A673 (cell line): ENCODE results near the gene ADRB2. TPM values are rescaled to one million over a fixed set of nuclear protein-coding genes. Genes with fewer than 3 reads are reported as not detected.

Experiments used
- BruUV-seq: library from RNA; stranded (reverse); fragments of 400-500 nt; replicated peaks from 2 replicates; lab custom pipeline; 2021; lab: Mats Ljungman, UMichigan
- CTCF ChIA-PET: fragments of 300-600 bp; sonication (Branson Sonifier 250); formaldehyde crosslinking; loops from one replicate; lab custom pipeline; 2022; ENCODE audit warnings: antibody characterized with exemption; lab: Charles Lee
- POLR2A ChIA-PET: fragments of 300-600 bp; sonication (Branson Sonifier 250); formaldehyde crosslinking; loops from one replicate; lab custom pipeline; 2022; ENCODE audit warnings: antibody characterized with exemption; ENCODE audit not compliant: low non-redundant PET; lab: Charles Lee
- DNase-seq: peaks from one replicate; pipeline ENCODE4 v3.0.0-alpha.2; 2015; ENCODE audit warnings: low spot score
- H3K27ac ChIP-seq: fragments of 200-600 bp; sonication (generic); 2 replicates; pipeline ENCODE4 v1.5.1; 2016; ENCODE audit warnings: mixed run types, low read depth, mild to moderate bottlenecking, mixed read lengths, antibody characterized with exemption, low read length; ENCODE audit not compliant: poor library complexity, severe bottlenecking
- H3K27me3 ChIP-seq: fragments of 200-600 bp; sonication (generic); replicated peaks from 2 replicates; pipeline ENCODE4 v1.6.1; 2017; ENCODE audit warnings: mixed run types, low read depth, mild to moderate bottlenecking, mixed read lengths, antibody characterized with exemption, low read length; ENCODE audit not compliant: insufficient read depth, poor library complexity
- H3K36me3 ChIP-seq: fragments of 200-600 bp; sonication (generic); 2 replicates; pipeline ENCODE4 v1.6.1; 2016; ENCODE audit warnings: mixed run types, mild to moderate bottlenecking, mixed read lengths, antibody characterized with exemption, low read length; ENCODE audit not compliant: insufficient read depth, poor library complexity, severe bottlenecking
- H3K4me1 ChIP-seq: fragments of 200-600 bp; sonication (generic); 2 replicates; pipeline ENCODE4 v1.6.1; 2017; ENCODE audit warnings: mixed run types, mild to moderate bottlenecking, mixed read lengths, antibody characterized with exemption, low read length; ENCODE audit not compliant: insufficient read depth, poor library complexity, severe bottlenecking
- H3K4me3 ChIP-seq: fragments of 200-600 bp; sonication (generic); 2 replicates; pipeline ENCODE4 v1.5.1; 2016; ENCODE audit warnings: low read depth, mixed run types, mild to moderate bottlenecking, mixed read lengths, low read length; ENCODE audit not compliant: poor library complexity, severe bottlenecking
- H3K9me3 ChIP-seq: fragments of 200-600 bp; sonication (generic); 2 replicates; pipeline ENCODE4 v1.6.1; 2016; ENCODE audit warnings: mixed run types, low read depth, mild to moderate bottlenecking, mixed read lengths, antibody characterized with exemption, low read length; ENCODE audit not compliant: poor library complexity, severe bottlenecking
- EZH2 ChIP-seq: fragments of 200-600 bp; sonication (generic); IDR thresholded peaks from 2 replicates; pipeline ENCODE4 v1.6.1; 2017; ENCODE audit warnings: borderline replicate concordance, low read depth, mild to moderate bottlenecking, mixed read lengths, antibody characterized with exemption, low read length; ENCODE audit not compliant: poor library complexity, severe bottlenecking
- intact Hi-C: fragments of 100-400 bp; cut with micrococcal nuclease; formaldehyde crosslinking; loops from one replicate; pipeline ENCODE4 v1.10.0; 2022; ENCODE audit not compliant: unreplicated experiment
- total RNA-seq: library from RNA; stranded (reverse); gene quantifications from 2 replicates; pipeline ENCODE4 v1.2.3, GENCODE V29; 2021
- TF ChIP-seq, protein P1 (sequence below): fragments of 300-800, 200-600 bp; sonication (generic); conservative IDR thresholded peaks from 2 replicates; pipeline ENCODE4 v1.5.1; 2017; ENCODE audit warnings: low read depth, mild to moderate bottlenecking, antibody characterized with exemption, low read length, moderate library complexity, mixed read lengths

The ADRB2 gene
- total RNA-seq, 1 experiment from 2014 or later = not detected

DNA sequence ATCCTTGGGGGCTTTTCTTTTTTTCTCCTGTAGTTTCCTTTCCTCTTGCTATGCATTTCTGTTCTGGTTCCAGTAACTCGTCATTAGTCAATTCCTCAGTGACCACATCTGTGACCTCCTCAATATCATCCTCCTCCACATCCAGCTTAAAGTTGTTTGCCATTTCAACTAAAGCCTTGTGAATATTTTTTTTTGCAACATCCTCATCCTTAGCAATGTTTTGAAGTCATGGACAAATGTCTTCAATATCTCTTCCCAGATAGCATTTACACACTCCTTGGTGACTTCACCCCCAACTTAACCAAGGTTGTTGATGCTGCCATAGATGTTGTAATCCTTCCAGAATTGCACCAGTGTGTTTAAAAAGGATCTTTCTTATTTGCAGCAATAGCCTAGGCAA is 14.7 kb upstream of the ADRB2 start:
- Histone ChIP-seq H3K9me3 (no peaks in the 10 kb centered on the region), H3K27me3 (peaks cover 4% of the 10 kb centered on the region), H3K36me3 (no peaks in the 10 kb centered on the region), H3K27ac (no peak overlapping the region), H3K4me3 (no peak overlapping the region), H3K4me1 (peaks cover 9% of the 10 kb centered on the region)
- TF ChIP-seq EZH2 = no peak
- TF ChIP-seq, protein P1, sequence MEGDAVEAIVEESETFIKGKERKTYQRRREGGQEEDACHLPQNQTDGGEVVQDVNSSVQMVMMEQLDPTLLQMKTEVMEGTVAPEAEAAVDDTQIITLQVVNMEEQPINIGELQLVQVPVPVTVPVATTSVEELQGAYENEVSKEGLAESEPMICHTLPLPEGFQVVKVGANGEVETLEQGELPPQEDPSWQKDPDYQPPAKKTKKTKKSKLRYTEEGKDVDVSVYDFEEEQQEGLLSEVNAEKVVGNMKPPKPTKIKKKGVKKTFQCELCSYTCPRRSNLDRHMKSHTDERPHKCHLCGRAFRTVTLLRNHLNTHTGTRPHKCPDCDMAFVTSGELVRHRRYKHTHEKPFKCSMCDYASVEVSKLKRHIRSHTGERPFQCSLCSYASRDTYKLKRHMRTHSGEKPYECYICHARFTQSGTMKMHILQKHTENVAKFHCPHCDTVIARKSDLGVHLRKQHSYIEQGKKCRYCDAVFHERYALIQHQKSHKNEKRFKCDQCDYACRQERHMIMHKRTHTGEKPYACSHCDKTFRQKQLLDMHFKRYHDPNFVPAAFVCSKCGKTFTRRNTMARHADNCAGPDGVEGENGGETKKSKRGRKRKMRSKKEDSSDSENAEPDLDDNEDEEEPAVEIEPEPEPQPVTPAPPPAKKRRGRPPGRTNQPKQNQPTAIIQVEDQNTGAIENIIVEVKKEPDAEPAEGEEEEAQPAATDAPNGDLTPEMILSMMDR = no peak
- POLR2A ChIA-PET = no interaction called here
- BruUV-seq = no TSS peak
- intact Hi-C loops = no loop called here
- CTCF ChIA-PET = no interaction called here
- DNase-seq = no peak

GRCh38 chr5:148815086-148815485 is 11.3 kb upstream of the ADRB2 start:
- CTCF ChIA-PET = no interaction called here
- no TSS peak for BruUV-seq
- DNase-seq = no peak
- H3K9me3 ChIP-seq = no peaks in the 10 kb centered on the region
- intact Hi-C loops = no loop called here
- TF ChIP-seq, protein P1 = no peak
- TF ChIP-seq EZH2 = no peak
- no peak overlapping the region for H3K27ac ChIP-seq
- H3K4me3 ChIP-seq = no peak overlapping the region
- H3K27me3 ChIP-seq = peaks cover 4% of the 10 kb centered on the region
- no peaks in the 10 kb centered on the region for H3K4me1 ChIP-seq
- POLR2A ChIA-PET = no interaction called here
- H3K36me3 ChIP-seq = no peaks in the 10 kb centered on the region

DNA sequence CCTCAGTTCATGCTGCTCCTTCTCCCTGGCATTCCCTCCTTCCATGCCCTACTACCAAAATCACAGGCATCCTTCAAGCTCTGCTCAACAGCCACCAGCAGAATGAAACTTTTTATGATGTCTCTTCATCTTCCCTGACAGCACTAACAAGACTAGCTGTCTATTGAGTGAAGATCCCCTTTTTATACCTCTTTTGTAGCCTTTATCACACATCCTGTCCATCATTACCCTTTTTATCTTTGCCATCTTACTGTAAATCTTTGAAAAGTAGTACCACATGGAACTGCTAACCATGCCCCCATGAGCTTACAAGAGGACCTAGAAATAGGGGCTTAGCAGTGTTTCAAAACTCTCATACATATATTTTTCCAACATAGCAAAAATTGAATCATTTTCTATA is 10.8 kb upstream of the ADRB2 start:
- Histone ChIP-seq H3K36me3 (no peaks in the 10 kb centered on the region), H3K4me3 (no peak overlapping the region), H3K27ac (no peak overlapping the region), H3K9me3 (no peaks in the 10 kb centered on the region), H3K27me3 (peaks cover 4% of the 10 kb centered on the region), H3K4me1 (no peaks in the 10 kb centered on the region)
- intact Hi-C loops = no loop called here
- POLR2A ChIA-PET = no interaction called here
- no TSS peak for BruUV-seq
- TF ChIP-seq, protein P1 = no peak
- no peak for TF ChIP-seq EZH2
- DNase-seq = no peak
- CTCF ChIA-PET = no interaction called here
